HG02870 (cell line): Measurements from ENCODE around the gene DSCAM.

Experiments
- ATAC-seq: cut with Tn5 transposase; IDR thresholded peaks from one replicate; pipeline ENCODE4 v1.9.1; 2021; ENCODE audit warnings: mild to moderate bottlenecking, moderate library complexity; ENCODE audit not compliant: unreplicated experiment

Gene DSCAM

DNA sequence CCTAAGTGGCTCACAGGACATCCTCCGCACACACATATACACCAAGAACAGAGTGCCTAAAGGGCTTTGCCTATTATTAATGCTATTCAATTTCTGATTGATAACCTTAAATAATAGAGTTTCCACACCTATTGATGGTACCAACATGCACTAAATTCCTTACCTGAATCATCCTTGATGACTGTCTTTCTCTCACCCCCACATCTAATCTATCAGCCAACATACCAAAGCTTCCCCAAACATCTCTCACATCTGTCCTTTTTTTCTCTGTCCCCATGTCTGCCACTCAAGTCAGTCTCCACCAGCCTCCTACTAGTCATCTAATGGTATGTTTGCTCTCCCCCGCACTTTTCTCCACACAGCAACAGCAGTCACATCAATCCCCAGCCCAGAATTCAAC lies 174.4 kb downstream of the DSCAM start:
- no peak for ATAC-seq

DNA sequence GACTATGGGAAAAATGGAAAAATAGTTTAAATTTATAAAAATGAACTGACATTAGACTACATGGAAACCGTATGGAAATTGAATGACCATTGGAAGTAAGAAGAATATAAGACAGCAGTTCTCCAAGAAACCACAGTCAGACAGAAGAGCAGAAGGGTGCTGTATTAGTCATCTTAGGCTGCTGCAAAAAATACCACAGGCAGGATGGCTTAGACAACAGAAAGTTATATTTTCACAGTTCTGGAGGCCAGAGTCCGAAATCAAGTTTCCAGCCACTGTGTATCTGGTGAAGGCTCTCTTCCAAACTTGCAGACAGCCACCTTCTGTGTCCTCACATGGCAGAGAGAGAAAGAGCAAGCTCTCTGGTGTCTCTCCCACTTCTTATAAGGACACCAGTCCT lies 175.2 kb downstream of the DSCAM start:
- no peak for ATAC-seq

DNA sequence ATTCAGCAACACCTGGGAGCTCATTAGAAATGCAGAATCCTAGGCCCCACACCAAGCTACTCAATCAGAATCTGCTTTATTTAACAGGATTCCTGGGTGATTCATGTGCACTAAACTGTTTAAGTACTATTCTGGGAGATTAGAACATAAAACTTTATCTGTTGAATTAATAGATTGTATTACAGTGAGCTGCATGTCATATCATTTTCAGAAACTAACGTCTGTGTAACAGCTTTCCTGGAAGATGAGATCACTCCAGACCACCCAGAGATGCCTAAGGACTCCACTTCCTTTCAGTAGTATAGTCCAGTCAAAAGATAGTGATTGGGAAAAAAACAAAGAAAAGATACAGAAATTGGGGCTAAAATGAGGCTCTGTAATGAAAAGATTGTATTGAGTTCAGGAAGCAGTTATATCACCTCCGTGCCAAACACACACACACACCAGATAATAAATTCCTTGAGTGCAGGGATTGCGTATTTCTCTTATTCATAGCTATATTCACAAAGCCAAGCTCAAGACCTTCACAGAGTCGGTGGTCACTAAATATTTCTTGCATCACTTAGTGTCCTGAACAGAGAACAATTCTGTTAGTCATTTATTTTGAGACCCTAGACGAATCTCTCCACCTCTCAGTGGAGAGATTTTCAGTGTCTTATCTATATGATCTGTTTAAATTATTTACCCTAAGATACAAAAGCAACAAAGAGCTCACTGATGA lies 178.2 kb downstream of the DSCAM start:
- ATAC-seq: no peak

DNA sequence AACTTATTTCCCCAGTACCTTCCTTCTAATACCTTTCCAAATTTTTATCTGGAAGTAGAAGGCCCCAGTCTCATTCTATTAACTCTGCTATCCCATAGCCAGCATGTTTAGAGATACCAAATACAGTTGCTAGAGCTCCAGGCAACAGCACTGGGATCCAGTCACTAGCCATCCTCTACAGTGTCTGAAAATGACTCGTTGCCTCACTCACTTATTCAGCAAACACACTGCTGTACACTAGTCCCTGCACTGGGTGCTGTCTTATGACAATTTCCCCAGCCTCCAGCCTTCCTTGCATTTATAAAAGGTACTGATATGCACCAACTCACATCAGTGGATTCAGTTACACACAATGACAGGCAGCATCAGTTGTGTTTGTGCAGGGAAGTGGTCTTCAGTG lies 179.0 kb downstream of the DSCAM start:
- no peak for ATAC-seq

DNA sequence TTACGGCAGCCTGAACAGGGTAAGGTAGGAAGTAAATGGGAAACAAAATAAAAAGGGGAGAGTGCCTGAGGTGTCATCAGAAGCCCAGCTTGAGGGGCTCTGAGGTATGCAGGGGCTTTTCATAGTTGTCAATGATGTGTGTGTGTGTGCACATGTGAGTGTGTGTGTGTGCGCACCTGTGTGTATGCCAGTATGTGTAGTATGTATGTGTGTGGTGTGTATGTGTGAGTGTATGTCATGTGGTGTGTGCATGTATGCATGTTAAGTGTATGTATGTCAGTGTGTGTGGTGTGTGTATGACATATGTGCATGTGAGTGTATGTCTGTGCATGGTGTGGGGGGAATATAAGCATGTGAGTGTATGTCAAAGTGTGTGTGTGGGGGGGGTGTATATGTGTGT lies 184.1 kb downstream of the DSCAM start:
- no peak for ATAC-seq

DNA sequence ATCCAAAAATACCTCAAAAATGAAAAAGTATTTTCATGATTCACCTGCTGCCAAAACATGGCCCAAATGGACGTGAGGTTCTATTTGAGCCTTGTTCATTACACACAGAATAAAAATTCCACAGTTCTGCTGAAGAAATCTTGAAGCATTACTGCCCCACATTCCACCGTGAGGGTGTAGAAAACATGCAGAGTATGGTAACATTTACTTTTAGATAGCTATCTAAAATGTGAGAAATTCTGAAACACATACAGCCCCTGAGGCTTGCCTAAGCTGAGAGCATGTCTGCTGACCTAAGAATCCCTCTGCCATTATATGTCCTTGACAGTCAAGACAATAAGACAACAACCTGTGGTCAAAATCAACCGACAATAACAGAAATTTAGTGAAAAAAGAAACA lies 186.5 kb downstream of the DSCAM start:
- no peak for ATAC-seq

DNA sequence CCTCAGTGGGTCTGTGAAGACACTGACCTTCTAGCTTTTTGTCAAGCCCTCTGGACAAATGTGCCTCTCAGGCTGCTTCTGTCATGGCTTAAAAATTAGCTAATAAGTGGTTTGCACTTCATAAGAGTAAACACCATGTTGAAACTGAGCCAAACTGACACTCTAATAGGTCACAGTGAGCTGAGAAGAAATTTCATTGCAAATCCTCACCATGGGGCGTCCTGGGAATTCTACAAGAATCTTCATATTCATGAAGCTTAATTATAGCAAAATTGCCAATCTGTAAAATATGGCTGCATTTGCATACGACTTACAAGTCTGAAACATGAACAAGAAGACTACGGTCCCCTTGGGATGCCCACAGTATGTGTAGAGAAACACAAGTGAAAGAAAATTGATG lies 188.6 kb downstream of the DSCAM start:
- ATAC-seq: no peak

DNA sequence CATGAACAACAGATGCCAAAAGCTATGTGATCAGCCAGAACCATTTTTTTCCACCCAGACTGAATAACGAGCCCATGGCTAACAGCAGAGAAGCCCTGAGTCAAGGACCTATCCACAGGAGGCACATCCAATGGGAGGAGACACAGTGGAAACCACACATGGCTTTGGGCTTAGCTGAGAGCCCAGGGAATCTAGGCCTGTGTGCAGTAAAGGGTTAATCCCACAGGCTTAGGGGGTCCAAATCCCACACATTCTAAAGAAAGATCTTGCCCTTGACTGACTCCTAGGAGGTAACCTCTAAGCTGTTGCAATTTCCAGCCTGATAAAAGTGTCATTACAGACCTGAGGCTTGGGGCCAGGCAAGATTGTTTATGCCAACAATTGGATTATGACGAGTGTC lies 194.5 kb downstream of the DSCAM start:
- ATAC-seq: no peak

DNA sequence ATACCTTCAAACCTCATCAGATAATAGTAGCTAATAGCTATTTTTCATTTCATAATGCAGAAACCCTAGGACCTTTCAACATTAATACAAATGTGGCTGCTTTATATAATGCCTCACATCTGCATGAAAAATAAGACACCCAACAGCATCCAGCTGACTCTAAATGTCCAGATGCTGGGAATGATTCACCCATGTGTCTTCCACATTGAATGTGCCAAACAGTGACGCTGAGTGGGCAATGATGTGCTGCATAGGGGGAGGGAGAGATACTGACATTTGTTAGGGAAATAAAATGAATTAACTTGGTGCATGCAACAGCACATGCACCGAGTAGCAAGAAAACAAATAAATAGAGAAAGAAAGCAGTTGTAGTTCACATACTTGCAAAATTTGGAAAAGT lies 199.3 kb downstream of the DSCAM start:
- ATAC-seq: no peak

DNA sequence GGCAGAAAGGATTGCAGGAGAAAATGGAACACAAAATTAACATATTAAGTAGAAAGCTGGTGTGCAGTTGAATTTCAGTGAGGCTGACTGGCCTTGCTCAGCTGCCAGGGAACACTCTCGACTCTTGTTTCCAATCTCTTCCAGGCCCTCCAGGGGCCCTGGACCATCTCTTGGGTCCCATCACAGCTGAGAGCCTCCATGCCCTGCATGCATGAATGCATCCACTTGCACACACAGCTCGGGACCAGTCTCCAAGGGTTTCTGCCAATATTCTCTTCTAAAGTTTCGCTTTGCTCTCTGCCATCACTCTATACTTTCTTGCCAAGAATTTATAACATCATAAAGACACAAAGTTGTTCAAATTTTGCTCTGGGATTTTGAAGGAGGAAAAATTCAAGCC lies 200.3 kb downstream of the DSCAM start:
- no peak for ATAC-seq

DNA sequence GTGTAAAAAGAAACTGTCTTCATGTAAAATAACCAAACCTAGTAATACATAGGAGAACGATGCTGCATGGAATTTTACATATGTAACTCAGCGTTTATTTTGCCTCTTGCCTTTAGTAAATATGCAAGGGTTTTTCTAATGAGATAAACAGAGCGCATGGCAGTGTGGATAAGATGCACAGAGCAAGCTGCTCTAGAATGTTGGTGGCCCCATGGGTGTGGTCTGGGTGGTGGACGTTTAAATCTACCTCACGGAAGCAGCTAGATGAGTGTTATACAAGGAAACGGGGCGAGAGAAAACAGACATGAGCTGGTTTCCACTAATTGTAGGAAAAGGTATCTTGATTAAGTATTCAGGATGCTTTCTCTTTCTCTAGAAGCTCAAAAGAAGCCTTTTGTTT lies 205.9 kb downstream of the DSCAM start:
- ATAC-seq: no peak

DNA sequence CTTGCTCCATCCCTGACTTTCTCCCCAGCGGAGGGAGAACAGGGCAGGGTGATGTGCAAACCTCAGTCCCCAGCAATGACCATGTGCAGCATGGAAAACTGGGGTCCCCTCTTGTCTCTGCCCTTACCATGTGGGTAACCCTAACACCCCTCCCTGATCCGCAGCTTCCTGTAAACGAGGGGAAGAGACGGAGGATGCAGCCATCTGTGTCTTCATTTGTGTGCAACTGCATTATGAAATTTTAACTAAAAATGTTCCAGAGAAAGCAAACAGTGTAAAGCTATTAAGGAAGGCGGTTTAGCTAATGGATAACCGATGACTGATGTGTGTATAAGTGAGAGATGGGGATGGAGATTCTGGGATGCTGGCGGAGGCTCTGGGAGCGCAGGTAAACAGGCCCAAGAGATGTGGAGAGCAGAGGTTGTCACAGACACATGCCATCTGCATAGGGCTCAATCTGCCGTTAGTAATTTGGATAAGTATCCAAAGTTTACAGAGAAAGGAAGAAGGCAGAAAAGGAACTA lies 206.6 kb downstream of the DSCAM start:
- ATAC-seq: no peak

DNA sequence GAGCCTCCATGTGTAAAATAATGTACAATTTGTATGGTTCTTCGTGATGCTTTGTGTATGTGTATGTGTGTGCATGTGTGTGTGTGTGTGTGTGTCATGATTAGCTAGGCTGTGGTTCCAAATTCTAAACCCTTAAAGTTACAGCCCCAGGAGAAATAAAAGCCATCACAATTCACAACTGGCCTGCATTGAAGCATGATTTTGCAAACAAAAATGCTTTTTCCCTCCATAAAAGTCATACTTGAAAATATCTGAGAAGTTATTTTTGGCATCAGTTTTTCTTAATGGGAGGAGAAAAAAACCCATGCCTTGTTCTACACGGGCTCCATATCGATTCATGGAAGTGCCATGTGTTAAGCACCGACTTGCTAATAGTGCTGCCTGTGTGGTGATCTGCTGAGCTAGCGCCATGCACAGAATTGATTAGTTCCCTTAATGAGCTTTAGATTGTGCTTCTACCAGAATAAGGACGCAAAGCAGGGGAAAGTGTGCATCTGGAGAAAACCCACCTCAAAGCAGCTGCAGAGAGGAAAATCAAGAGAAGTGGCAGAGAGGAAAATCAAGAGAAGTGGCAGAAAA lies 207.3 kb downstream of the DSCAM start:
- no peak for ATAC-seq

DNA sequence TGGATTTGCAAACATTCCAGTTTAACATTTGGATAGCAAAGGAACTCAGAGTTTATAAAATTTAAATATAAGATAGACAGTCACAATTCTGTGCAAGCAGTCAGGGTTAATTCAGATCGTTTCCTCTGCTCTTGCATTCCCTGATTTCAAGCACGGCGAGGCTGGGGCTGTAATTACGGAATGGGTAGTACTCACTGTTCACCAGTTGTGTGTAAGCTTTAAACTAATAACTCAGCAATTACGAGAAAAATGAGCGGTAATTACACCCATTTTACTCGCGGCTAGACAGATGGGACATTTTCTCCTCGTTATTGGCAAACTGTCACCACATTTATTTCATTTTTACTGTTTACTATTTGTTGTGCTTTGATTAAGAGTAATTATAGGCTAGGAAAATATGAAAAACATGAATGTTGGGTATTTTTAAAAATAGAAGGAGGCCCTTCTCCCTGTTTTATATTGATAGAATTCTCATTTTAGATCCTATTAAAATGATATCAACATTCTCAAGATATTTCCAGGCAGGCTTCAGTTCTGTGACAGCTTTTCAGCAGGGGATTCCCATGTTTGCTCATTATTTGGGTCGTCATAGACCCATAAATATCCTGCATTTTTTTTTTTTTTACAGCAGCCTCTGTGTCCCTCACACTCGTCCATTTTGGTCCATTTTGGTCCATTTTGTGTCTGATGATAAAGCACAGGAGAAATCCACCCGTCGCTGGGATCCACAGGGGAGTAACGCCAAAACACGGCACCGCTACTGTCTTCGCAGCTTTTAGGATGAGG lies 208.3 kb downstream of the DSCAM start:
- no peak for ATAC-seq

DNA sequence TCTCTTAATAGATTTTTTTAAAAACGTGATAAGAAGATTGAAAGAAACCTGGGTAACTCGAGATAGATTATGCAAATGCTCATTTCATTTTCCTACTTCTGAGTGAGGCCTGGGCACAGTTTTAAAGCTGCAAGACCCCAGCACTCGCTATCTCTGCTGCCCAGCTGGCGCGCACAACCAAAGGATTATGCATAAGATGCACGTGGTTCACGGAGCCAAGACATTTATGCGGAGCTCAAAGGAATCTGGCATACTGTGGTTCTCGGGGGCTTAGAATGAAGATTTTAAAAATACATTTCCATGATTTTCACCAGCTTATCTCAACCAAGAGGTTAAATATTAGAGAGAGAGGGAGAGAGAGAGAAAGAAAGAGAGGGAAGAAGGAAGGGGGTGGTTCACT lies 210.9 kb downstream of the DSCAM start:
- ATAC-seq: no peak

DNA sequence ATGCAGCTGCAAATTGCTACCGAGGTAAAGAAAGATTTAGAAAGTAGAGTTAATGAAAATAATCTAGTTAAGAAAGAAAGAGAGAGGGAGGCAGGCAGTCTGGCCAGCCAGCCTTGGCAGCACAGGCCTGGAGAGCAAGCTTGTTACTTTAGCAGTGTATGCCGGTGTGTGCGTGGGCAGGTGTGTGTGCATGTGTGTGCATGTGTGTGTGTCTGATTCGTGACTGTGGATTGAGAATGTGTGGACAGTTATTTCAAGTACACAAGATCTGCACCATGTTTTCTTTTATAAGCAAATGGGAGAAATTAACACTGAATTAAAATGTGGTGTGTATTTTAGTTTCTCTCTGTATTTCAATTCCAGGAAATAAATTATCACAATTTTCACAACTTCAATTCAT lies 211.6 kb downstream of the DSCAM start:
- no peak for ATAC-seq

DNA sequence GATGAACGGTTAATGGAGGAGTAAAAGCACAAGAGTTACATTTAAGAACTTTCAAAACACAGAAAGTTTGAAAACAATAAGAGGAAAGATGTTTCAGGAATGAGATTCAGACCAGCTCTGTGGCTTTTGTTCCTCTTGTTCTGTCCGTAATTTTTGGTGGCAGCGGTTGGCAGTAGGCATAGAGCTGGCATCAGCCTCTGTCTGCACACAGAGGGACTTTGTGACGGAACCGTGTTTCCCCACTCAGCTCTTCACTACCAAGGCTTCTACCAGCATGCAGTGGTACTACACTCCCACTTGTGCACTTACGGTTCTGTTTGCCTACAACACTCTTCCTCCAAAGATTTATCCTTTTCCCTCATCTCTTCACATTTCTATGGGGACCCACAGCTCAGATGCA lies 212.8 kb downstream of the DSCAM start:
- ATAC-seq: no peak

DNA sequence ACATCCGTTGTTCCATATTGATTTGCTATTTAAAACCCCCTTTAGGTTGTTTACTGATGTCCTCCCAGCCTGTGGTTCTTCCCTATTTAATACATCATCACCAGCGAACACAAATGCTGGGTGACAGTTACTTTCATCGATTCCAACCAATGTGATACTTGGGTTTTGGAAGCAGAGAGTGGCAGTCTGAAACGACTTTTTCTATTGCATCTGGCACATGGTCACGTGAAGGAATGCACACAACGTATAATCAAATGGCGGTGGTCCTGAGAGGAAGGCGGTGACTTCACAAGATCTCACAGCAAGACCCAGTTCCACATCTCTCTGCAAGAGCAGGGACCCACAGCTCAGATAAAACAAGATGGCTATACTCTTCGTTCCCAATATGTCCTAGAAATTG lies 213.9 kb downstream of the DSCAM start:
- ATAC-seq: no peak

DNA sequence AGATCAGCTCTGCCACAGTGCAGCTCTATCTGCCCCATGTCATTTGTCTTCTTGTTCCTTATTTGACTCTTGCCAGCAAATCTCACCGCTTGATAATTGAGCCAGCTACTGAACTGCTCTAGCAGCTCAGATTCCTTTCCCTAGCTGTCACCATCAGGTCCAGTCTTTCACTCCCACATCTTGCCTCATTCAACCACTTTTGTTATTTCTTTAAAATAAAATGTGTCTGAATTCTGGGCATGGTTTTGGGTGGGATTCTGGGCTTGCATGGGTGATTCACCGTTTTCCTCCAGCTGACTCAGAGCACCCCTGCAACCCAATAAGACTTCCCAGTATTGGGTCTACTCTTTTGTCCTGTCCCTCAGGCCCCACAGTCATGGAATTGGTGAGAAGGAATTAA lies 215.7 kb downstream of the DSCAM start:
- ATAC-seq: no peak

DNA sequence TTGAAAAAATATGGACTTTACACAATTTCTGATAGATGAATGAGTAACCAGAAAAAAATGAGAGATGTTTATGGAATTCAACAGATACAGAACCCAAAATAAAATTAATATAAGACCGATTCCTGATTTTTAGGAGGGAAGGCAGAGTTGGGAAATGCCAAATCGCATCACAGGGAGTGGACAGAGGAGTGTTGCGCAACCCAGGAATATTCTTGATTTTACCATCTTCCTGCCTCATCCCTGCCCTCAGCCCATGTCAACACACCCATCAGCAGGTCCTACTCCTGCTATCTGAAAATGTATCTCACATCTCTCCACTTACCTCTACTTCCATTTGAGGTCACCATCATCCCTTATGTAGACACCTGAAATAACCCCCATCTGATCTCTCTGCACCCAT lies 221.0 kb downstream of the DSCAM start:
- no peak for ATAC-seq

DNA sequence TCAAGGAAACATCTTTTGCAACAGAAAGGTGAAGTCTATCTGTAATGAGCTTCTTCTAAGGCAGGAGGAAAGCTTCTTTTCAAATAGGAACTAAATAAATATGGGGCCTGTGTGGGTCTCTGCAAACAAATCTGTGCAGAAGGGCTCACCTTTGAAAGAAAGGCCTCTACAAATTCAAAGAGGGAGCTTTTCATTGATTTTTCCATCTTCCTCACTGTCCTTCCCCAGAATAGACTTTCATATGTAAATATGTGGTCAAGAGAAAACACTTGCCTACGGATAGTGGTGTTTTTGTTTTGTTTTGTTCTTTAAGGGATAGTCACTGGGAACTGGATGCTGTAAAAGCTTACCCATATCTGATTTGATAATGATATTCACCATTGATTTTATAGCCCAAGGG lies 223.4 kb downstream of the DSCAM start:
- ATAC-seq: no peak

DNA sequence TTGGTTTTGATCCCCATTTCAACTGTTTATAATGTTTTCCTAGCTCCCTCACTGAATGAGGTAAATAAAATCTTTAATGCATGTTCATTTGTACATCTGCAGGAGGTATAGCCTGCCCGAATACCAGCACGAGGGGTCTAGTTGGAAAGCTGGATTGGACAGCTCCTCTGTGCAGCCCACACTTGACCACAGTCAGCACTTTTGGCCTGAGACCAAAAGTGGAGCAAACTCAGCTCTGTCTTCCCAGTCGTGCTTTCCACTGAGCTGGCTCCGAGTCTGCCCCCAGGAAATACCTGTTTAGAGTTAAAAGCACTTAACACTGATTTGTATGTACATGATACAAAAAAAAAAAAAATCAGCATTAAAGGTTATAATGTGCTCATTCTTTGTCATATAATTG lies 224.4 kb downstream of the DSCAM start:
- ATAC-seq: no peak
